Measurements from ENCODE around the gene FCGR2B.
"Not testable (repeated sequence)": the region's sequence is repeated elsewhere in the genome, so short reads cannot be mapped to it uniquely, and the experiment has no call there.

The FCGR2B gene

GRCh38 chr1:161674447-161674846 is 11.5 kb downstream of the FCGR2B start:
- not testable (repeated sequence) for H3K9me3 Mint-ChIP-seq (ENCODE audit: low read depth); H3K27me3 Mint-ChIP-seq; H3K4me3 Mint-ChIP-seq; H3K27ac Mint-ChIP-seq; H3K4me1 Mint-ChIP-seq (ENCODE audit: low read depth); H3K36me3 Mint-ChIP-seq

GRCh38 chr1:161674908-161675307 is 12.0 kb downstream of the FCGR2B start:
- not testable (repeated sequence) for H3K27ac Mint-ChIP-seq, H3K4me3 Mint-ChIP-seq, H3K27me3 Mint-ChIP-seq

GRCh38 chr1:161676441-161676840 is 13.5 kb downstream of the FCGR2B start:
- H3K4me3 Mint-ChIP-seq, result no peak overlapping the region
- no peaks in the 10 kb centered on the region for H3K9me3 Mint-ChIP-seq (ENCODE audit: low read depth)
- no peaks in the 10 kb centered on the region for H3K27me3 Mint-ChIP-seq
- H3K4me1 Mint-ChIP-seq (ENCODE audit: low read depth), result no peaks in the 10 kb centered on the region
- H3K27ac Mint-ChIP-seq, result no peak overlapping the region
- no peaks in the 10 kb centered on the region for H3K36me3 Mint-ChIP-seq

More at GRCh38 chr1:161674908-161675307, 12.0 kb downstream of the FCGR2B start:
- H3K36me3 Mint-ChIP-seq; H3K4me1 Mint-ChIP-seq (ENCODE audit: low read depth); H3K9me3 Mint-ChIP-seq (ENCODE audit: low read depth): not testable (repeated sequence)

DNA sequence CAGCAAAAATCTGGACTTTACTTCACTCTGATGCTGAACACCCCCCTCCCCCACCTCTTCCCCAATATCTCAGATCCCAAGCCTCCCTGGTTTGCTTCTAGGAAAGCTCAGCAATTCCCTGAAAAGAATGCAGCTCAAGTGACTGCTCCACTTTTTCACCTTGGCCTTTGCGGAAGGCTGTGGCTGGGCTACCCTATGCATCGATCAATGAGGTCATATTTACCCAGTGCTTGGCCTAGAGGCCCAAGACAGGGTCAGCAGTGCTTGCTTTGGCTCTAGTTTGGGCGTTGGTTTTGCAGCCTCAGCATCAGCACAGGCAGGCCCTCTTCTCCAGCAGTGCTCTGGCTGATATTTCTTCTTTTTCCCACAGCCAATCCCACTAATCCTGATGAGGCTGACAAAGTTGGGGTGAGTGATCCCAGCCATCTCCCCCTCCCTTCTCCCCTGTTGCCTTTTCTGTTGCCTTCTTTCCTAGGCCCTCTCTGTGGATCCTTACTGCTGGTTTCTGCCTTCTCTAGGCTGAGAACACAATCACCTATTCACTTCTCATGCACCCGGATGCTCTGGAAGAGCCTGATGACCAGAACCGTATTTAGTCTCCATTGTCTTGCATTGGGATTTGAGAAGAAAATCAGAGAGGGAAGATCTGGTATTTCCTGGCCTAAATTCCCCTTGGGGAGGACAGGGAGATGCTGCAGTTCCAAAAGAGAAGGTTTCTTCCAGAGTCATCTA is 14.2 kb downstream of the FCGR2B start:
- Mint-ChIP-seq H3K4me1 (ENCODE audit: low read depth) (no peaks in the 10 kb centered on the region), H3K27me3 (no peaks in the 10 kb centered on the region), H3K9me3 (ENCODE audit: low read depth) (no peaks in the 10 kb centered on the region), H3K27ac (no peak overlapping the region), H3K36me3 (no peaks in the 10 kb centered on the region), H3K4me3 (no peak overlapping the region)

- Mint-ChIP-seq H3K4me3 (no peak overlapping the region), H3K36me3 (no peaks in the 10 kb centered on the region)
Measured at GRCh38 chr1:161678500-161678899, 15.6 kb downstream of the FCGR2B start.

DNA sequence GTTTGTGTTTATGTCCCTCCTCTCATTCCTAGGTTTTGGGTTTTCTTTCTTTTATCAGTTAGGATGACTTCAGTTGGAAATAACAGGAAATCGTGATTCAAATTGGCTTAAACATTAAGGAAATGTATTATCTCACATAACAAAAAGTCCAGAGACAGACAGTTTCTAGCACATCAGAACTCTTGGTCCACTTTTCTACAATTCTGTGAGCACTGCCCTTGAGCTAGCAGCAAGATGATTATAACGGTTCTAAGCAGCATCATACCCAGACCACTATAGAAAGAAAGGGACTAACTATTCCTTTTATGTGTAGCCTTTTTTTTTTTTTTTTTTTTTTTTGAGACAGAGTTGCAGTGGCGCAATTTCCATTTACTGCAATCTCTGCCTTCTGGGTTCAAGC is 18.9 kb downstream of the FCGR2B start:
- Mint-ChIP-seq H3K4me1 (ENCODE audit: low read depth) (no peaks in the 10 kb centered on the region), H3K4me3 (no peak overlapping the region), H3K9me3 (ENCODE audit: low read depth) (no peaks in the 10 kb centered on the region), H3K27ac (no peak overlapping the region), H3K27me3 (peaks cover 4% of the 10 kb centered on the region), H3K36me3 (no peaks in the 10 kb centered on the region)

More at GRCh38 chr1:161678500-161678899, 15.6 kb downstream of the FCGR2B start:
- Mint-ChIP-seq H3K27ac (no peak overlapping the region), H3K4me1 (ENCODE audit: low read depth) (no peaks in the 10 kb centered on the region), H3K9me3 (ENCODE audit: low read depth) (no peaks in the 10 kb centered on the region), H3K27me3 (peaks cover 1% of the 10 kb centered on the region)

GRCh38 chr1:161688946-161689345 is 26.0 kb downstream of the FCGR2B start:
- no peak overlapping the region for H3K4me3 Mint-ChIP-seq
- no peaks in the 10 kb centered on the region for H3K36me3 Mint-ChIP-seq
- peaks cover 14% of the 10 kb centered on the region for H3K27me3 Mint-ChIP-seq
- no peaks in the 10 kb centered on the region for H3K9me3 Mint-ChIP-seq (ENCODE audit: low read depth)
- no peak overlapping the region for H3K27ac Mint-ChIP-seq
- no peaks in the 10 kb centered on the region for H3K4me1 Mint-ChIP-seq (ENCODE audit: low read depth)

GRCh38 chr1:161691846-161692245 is 28.9 kb downstream of the FCGR2B start:
- Mint-ChIP-seq H3K4me1 (ENCODE audit: low read depth) (no peaks in the 10 kb centered on the region), H3K27me3 (peaks cover 27% of the 10 kb centered on the region), H3K36me3 (peaks cover 7% of the 10 kb centered on the region)

GRCh38 chr1:161693020-161693712 is 30.2 kb downstream of the FCGR2B start:
- H3K4me1 Mint-ChIP-seq (ENCODE audit: low read depth); H3K4me3 Mint-ChIP-seq; H3K9me3 Mint-ChIP-seq (ENCODE audit: low read depth); H3K36me3 Mint-ChIP-seq; H3K27ac Mint-ChIP-seq: not testable (repeated sequence)
- peaks cover 30% of the 10 kb centered on the region for H3K27me3 Mint-ChIP-seq

More at GRCh38 chr1:161691846-161692245, 28.9 kb downstream of the FCGR2B start:
- Mint-ChIP-seq H3K4me3 (no peak overlapping the region), H3K27ac (no peak overlapping the region), H3K9me3 (ENCODE audit: low read depth) (no peaks in the 10 kb centered on the region)

DNA sequence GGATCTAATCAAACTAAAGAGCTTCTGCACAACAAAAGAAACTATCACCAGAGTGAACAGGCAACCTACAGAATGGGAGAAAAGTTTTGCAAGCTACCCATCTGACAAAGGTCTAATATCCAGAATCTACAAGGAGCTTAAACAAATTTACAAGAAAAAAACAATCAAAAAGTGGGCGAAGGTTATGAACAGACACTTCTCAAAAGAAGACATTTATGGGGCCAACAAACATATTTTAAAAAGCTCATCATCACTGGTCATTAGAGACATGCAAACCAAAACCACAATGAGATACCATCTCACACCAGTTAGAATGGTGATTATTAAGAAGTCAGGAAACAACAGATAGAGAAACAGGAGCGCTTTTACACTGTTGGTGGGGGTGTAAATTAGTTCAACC is 35.4 kb downstream of the FCGR2B start:
- peaks cover 20% of the 10 kb centered on the region for H3K27me3 Mint-ChIP-seq

DNA sequence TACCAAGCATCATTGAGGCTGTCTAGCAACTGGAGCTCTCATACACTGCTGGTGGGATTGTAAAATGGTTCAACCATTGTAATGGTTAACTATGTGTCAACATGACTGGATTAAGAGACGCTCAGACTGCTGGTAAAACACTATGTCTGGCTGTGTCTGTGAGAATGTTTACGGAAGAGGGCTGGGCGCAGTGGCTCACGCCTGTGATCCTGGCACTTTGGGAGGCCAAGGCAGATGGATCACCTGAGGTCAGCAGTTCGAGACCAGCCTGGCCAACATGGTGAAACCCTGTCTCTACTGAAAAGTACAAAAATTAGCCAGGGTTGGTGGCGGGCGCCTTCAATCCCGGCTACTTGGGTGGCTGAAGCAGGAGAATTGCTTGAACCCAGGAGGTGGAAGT is 39.3 kb downstream of the FCGR2B start:
- Mint-ChIP-seq H3K4me1 (ENCODE audit: low read depth) (no peaks in the 10 kb centered on the region), H3K4me3 (no peak overlapping the region), H3K9me3 (ENCODE audit: low read depth) (no peaks in the 10 kb centered on the region), H3K36me3 (no peaks in the 10 kb centered on the region), H3K27ac (no peak overlapping the region), H3K27me3 (peaks cover 4% of the 10 kb centered on the region)

More for the DNA sequence above, 35.4 kb downstream of the FCGR2B start:
- H3K9me3 Mint-ChIP-seq (ENCODE audit: low read depth); H3K4me1 Mint-ChIP-seq (ENCODE audit: low read depth); H3K27ac Mint-ChIP-seq; H3K4me3 Mint-ChIP-seq; H3K36me3 Mint-ChIP-seq: not testable (repeated sequence)

DNA sequence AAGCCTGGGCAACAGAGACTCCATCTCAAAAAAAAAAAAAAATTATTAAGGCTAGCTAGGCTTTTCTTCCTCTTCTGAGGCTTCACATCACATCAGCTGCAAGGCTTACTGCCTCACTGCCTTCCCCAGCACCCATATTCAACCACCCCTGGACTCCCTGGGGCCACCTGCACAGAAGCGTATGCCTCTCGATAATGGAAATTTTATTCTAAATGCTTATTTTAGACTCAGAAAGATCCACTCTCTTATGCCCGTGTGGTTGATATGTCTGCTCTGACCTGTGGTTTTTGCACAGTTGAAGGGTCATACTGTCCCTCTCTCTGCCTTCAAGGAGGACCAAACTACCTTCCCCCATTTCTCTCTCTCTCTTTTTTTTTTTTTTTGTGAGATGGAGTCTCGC is 42.6 kb downstream of the FCGR2B start:
- Mint-ChIP-seq H3K9me3 (ENCODE audit: low read depth) (no peaks in the 10 kb centered on the region), H3K4me1 (ENCODE audit: low read depth) (no peaks in the 10 kb centered on the region), H3K36me3 (no peaks in the 10 kb centered on the region), H3K27ac (no peak overlapping the region), H3K4me3 (no peak overlapping the region), H3K27me3 (peaks cover 4% of the 10 kb centered on the region)

DNA sequence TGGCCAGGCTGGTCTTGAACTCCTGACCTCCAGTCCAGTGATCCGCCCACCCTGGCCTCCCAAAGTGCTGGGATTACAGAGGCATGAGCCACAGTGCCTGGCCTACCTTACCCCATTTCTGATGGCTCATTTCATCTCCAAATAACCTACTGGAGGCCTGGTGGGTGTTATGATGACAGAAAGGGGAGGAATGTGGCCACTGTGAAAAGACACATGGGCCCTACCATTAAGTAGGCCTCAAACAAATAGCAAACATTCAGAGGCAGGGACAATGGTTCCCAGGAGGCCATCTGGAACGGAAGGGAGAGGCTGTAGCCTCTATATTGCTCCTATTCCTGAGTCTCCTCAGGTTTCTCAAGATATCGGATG is 43.2 kb downstream of the FCGR2B start:
- no peak overlapping the region for H3K4me3 Mint-ChIP-seq
- H3K36me3 Mint-ChIP-seq, result no peaks in the 10 kb centered on the region
- H3K27me3 Mint-ChIP-seq, result peaks cover 4% of the 10 kb centered on the region
- H3K27ac Mint-ChIP-seq, result no peak overlapping the region
- H3K9me3 Mint-ChIP-seq (ENCODE audit: low read depth), result no peaks in the 10 kb centered on the region
- no peaks in the 10 kb centered on the region for H3K4me1 Mint-ChIP-seq (ENCODE audit: low read depth)

- no peaks in the 10 kb centered on the region for H3K4me1 Mint-ChIP-seq (ENCODE audit: low read depth)
- H3K4me3 Mint-ChIP-seq, result no peak within 1 kb of the TSS
- no peak within 1 kb of the TSS for H3K27ac Mint-ChIP-seq
- no peaks in the 10 kb centered on the region for H3K9me3 Mint-ChIP-seq (ENCODE audit: low read depth)
- H3K36me3 Mint-ChIP-seq, result no peaks in the 10 kb centered on the region
- H3K27me3 Mint-ChIP-seq, result peaks cover 4% of the 10 kb centered on the region
Measured at GRCh38 chr1:161706482-161707347, 43.8 kb downstream of the FCGR2B start, which contains the start of gene FCRLA. Gene FCRLA, plus strand, starts transcription at chr1:161707229. Its CDS starts 36 bp downstream, at chr1:161707265.

- no peaks in the 10 kb centered on the region for H3K4me1 Mint-ChIP-seq (ENCODE audit: low read depth)
- no peak overlapping the region for H3K4me3 Mint-ChIP-seq
- no peaks in the 10 kb centered on the region for H3K36me3 Mint-ChIP-seq
- H3K27me3 Mint-ChIP-seq, result peaks cover 5% of the 10 kb centered on the region
- H3K9me3 Mint-ChIP-seq (ENCODE audit: low read depth), result no peaks in the 10 kb centered on the region
- no peak overlapping the region for H3K27ac Mint-ChIP-seq
Measured at GRCh38 chr1:161707503-161707902, 44.6 kb downstream of the FCGR2B start.

All from activated naive CD8-positive, alpha-beta T cell (primary cell).